ENCODE data around the gene MRPL41.
"Not testable (repeated sequence)": the region's sequence is repeated elsewhere in the genome, so short reads cannot be mapped to it uniquely, and the experiment has no call there.

The MRPL41 gene

DNA sequence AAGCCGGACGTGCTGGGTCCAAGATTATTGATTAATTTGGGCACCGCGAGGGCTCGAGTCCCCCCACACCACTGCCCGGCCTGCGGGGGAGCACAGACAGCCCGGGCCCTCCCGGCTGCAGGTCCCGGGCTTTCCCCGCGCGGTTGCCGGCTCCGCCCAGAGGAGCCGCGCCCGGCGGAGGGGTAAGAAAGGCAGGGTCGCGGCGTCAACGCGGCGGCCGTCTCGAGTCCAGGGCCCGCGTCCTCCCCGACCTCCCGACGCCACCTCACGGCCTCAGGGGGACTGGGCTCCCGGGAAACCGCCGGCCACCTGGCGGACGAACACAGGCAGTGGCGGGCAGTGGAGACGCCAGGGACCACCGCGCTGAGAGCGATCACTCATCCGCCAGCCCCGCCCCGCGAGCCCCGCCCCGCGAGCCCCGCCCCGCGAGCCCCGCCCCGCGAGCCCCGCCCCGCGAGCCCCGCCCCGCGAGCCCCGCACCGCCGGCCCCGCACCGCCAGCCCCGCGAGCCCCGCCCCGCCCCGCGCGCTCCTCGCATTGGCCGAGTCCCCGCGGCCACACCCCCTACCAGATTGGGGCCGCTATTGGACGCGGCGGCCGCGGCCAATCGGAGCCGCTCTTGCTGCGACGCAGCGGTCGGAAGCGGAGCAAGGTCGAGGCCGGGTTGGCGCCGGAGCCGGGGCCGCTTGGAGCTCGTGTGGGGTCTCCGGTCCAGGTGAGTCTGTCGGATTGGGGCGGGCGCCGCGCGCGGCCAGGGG lies at the start of gene MRPL41:
Gene MRPL41, plus strand, starts transcription at position 616 of the 758 bp plus-strand sequence. CDS start 203 bp downstream, outside the sequence.
- DNase-seq: peak; percentile 94
- peak; percentile 93 for ATAC-seq

DNA sequence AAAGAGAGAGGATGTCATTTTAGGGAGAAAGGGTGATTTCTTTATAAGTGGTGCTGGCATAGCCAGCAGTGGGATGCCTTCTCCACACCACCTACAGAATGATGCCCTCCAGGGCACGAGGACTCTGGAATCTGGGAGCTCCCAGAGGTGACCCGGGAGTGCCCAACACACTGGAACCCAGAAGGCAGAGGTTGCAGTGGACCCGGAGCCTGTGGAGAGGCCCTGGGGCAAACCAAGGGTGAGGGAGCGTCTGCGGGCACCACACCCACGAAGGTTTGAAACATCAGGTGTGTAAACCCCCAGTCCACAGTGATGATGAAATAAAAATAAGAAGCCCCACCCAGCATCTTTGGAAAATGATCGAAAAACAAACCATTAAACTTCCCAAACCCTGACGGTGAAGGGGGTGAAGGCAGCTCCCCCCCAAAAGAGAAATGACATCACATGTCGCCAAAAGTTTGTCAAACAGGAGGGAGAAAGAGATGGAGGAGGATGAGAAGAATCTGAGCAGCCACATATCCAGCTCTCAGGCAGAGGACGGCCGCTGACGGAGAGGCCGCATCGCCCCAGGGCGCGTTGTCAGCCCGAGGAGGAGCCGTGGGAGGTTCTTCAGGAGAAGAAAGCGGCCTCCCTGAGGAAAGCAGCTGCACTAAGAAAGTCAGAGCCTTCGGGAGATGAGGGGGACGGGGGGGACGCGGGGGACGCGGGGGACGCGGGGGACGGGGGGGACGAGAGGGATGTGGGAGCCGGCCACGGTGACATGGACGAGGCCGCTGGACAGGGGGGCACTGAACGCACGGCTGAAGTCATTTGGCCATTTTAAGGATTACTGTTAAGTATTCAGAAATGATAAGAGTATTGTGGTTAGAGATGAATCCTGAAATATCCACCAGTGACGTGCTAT lies 49.4 kb upstream of the MRPL41 start:
- ATAC-seq (no peak), DNase-seq (no peak)

DNA sequence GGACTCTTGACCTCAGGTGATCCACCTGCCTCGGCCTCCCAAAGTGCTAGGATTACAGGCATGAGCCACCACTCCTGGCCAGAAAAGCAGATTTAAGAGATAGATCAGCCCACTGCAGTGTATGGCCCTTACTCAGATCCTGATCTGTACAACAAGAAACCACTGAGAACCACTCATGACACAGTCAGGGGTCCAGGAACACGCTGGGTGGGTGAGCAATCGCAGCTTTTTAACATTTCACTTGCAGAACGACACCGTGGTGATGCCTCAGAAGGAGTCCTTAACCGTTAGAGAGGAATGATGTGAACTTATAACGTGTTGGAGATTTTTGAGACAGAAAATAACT lies 47.3 kb upstream of the MRPL41 start:
- ATAC-seq (no peak), DNase-seq (no peak)

DNA sequence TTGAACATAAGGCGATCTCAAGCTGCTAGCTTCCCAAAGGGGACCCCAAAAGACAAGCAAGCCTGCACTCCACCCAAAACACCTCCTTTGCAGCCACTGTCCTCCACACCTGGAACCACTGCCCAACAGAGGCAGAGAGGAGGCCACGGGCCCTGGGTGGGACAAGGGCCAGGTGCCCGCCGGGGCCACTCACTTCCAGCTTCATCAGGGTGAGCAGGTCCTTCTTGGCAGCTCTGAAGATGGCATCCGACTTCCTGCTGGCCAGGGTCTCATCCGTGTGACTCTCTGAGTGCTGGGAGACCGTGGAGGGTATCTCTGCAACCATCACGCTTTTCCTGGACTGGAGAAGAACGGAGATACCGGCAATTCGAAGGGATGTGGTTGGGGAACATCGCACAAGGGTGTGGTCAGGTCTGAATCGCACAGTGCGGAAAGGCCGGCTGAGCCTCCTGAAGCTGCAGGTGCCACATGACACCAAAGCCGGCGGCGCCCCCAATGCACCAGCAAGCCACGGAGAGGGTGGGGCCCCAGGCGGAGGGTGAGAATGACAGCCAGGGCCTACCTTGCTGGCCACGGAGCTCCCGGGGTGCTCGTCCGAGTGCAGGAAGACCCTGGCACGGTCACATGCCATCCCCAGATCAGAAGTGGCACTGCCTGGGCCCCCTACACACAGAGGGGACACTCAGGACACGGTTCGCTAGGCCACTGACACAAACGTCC lies 46.1 kb upstream of the MRPL41 start:
- DNase-seq (no peak), ATAC-seq (no peak)

DNA sequence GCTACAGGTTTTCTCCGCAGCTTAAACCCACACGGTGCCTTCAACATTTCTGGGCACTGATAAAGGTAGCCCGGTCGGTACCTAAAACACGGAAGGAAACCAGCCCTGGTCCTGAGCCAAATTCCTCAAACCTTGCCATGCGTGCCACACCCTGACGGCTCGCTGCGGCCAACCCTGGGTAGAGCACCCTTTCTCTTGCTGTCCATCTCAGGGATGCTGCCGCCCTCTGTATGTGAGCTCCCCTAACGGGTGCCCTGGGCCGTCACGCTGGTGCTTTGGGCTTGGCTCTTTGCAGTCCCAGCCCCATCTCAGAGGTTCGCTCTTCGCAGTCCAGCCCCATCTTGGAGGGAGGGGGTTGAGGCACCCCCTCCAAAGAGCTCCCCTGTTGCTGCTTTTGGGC lies 45.4 kb upstream of the MRPL41 start:
- no peak for DNase-seq

DNA sequence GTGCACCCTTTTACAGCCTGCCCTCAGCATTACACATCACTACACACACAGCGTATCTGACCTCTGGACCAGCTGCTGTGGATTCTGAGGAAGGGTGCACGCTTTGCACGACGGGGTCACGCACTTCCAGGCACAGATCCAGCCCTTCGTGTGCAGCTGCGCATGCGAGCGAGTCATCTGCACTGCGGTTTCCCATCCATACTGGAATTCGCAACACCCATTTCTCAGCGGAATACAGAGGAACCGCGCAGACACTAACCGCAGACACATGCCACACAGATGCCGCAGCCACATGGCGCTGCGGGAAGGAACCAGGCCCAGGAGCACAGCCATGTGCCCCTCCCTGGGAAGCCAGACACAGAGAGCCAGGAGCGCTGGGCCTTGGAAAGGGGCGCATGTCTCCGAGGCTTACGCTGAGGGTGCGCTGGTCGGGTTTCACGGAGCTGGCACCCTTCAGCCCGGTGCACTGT lies 44.9 kb upstream of the MRPL41 start:
- no peak for ATAC-seq
- DNase-seq: no peak

More for the DNA sequence above, 45.4 kb upstream of the MRPL41 start:
- ATAC-seq: no peak

DNA sequence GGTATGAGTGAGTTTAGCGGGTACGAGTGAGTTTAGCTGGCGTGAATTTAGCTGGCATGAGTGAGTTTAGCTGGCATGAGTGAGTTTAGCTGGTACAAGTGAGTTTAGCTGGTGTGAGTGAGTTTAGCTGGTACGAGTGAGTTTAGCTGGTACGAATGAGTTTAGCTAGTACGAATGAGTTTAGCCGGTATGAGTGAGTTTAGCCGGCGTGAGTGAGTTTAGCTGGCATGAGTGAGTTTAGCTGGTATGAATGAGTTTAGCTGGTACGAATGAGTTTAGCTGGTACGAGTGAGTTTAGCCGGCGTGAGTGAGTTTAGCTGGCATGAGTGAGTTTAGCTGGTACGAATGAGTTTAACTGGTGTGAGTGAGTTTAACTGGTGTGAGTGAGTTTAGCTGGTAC lies 42.5 kb upstream of the MRPL41 start:
- no peak for ATAC-seq
- DNase-seq: no peak

DNA sequence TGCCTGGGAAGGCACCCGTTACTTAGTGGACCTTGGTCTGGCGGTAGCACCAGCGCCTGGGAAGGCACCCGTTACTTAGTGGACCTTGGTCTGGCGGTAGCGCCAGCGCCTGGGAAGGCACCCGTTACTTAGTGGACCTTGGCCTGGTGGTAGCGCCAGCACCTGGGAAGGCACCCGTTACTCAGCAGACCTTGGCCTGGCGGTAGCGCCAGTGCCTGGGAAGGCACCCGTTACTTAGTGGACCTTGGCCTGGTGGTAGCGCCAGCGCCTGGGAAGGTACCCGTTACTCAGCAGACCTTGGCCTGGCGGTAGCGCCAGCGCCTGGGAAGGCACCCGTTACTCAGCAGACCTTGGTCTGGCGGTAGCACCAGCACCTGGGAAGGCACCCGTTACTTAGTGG lies 40.6 kb upstream of the MRPL41 start:
- not testable (repeated sequence) for ATAC-seq, DNase-seq

DNA sequence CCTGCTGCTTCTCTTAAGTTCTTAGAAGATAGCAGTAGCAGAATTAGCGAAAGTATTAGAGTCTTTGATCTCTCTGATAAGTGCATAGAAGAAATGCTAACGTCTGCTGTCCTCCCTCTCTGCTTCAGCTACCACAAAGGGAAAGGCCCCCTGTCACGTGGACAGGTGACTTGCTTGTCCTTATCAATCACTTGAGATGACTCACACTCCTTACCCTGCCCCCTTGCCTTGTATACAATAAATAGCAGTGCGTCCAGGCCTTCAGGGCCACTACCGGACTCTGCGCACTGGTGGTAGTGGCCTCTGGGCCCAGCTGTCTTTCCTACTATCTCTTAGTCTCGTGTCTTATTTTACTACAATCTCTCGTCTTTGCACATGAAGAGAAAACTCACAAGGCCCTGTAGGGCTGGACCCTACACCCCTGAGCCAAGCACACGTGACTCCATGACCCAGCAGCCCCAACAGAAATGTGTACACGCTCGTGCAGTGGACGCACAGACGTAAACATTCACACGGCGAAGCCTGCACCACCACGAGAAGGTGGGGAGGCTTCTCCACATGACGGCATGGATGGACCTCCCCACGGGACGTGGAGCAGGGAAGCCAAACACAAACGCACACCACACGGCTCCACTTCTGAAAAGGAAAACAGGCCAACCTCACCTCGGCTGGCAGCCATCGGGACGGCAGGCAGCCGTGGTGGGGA lies 39.8 kb upstream of the MRPL41 start:
- ATAC-seq: no peak

DNA sequence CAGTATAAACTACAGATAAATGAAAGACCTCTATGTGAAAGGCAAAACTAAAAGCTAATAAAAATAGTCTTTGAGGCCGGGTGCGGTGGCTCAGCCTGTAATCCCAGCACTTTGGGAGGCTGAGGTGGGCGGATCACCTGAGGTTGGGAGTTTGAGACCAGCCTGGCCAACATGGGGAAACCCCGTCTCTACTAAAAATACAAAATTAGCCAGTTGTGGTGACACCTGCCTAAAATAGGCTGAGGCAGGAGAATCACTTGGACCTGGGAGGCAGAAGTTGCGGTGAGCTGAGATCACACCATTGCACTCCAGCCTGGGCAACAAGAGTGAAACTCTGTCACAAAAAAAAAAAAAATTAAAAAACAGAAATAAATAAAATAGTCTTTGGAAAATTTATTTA lies 38.5 kb upstream of the MRPL41 start:
- DNase-seq, ATAC-seq: not testable (repeated sequence)

More for the DNA sequence above, 39.8 kb upstream of the MRPL41 start:
- no peak for DNase-seq

DNA sequence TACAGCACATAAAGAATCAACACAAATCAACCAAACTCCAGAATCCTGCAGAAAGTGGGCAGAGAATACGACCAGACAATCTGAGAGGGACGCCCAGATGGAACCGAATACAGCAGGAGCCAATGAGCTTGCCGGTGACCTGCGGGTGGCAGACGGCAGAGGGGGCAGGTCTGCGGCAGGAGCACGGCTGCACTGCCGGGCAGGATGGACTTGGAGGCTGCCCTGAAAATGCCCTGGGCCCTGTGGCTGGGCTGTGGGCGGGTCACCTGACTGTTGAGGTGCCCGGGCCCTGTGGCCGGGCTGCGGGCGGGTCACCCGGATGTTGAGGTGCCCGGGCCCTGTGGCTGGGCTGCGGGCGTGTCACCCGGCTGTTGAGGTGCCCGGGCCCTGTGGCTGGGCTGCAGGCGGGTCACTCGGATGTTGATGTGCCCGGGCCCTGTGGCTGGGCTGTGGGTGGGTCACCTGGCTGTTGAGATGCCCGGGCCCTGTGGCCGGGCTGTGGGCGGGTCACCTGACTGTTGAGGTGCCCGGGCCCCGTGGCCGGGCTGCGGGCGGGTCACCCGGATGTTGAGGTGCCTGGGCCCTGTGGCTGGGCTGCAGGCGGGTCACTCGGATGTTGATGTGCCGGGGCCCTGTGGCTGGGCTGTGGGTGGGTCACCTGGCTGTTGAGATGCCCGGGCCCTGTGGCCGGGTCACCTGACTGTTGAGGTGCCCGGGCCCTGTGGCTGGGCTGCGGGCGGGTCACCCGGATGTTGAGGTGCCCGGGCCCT lies 37.7 kb upstream of the MRPL41 start:
- not testable (repeated sequence) for ATAC-seq

DNA sequence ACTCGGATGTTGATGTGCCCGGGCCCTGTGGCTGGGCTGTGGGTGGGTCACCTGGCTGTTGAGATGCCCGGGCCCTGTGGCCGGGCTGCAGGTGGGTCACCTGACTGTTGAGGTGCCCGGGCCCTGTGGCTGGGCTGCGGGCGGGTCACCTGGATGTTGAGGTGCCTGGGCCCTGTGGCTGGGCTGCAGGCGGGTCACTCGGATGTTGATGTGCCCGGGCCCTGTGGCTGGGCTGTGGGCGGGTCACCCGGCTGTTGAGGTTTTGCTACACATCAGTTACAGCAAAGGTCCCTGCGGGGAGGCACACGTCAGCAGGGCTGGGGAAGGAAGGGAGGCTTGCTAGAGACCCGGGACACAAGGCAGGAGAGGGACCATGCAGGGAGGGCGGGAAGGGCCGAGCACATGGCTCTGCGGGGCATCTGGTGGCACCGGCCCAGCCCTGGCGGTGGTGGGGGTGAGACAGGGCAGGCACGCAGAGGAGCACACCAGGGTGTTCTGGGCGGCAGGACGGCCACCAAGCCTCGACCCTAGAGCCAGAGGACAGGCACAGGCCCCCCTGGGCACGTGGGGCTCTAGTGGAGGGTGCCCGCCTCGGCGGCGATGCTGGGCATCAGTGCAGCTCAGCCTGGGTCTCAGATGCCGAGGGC lies 36.9 kb upstream of the MRPL41 start:
- DNase-seq (no peak), ATAC-seq (no peak)

More for the DNA sequence above, 37.7 kb upstream of the MRPL41 start:
- DNase-seq: not testable (repeated sequence)

DNA sequence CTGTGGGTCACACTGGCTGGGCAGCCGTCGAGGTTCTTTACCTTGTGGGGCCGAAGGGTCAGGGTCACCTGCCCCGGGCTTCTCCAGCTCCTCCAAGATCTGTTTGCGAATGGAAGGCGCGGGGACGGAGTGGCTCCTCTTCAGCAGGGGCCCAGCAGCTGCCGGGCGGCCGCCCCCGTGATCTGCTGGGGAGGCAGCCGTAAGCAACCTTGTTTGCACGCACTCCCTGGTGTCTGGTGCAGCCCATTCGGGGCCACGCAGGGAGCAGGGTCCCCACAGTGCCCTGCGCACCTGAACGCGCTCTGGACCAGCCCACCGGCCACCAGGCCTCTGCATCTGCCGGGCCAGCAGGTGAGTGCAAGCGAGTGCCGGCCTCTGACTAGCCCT lies 36.3 kb upstream of the MRPL41 start:
- ATAC-seq: no peak
- no peak for DNase-seq

DNA sequence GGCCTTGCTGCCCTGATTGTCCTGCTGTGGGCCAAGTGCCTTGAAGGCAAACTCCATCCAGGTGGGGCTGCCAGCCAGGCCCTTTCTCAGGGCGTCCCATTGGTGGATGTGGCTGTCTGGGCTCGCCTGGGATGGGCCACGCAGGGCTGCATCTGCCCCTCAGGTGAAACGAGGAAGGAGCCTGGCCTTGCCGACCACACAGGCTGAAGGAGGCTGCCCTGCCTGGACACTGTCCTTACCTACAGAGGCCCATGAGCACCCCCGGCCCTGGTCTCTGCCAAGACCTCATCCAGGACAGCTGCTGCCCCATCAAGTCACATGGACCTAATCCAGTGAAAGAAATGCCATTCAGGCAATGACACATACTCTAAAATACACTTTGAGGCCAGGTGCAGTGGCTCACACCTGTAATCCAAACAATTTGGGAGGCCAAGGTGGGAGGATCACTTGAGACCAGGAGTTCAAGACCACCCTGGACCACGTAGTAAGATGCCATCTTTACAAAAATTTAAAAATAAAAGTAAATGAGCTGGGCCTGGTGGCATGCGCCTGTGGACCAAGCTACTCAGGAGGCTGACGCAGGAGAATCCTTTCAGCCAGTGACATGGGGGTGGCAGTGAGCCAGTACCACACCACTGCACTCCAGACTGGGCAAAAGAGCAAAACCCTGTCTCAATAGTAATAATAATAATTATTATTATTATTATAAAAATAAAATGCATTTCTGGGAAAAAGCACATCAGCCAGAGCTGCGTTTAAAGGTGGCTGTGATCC lies 35.3 kb upstream of the MRPL41 start:
- DNase-seq (no peak), ATAC-seq (no peak)

DNA sequence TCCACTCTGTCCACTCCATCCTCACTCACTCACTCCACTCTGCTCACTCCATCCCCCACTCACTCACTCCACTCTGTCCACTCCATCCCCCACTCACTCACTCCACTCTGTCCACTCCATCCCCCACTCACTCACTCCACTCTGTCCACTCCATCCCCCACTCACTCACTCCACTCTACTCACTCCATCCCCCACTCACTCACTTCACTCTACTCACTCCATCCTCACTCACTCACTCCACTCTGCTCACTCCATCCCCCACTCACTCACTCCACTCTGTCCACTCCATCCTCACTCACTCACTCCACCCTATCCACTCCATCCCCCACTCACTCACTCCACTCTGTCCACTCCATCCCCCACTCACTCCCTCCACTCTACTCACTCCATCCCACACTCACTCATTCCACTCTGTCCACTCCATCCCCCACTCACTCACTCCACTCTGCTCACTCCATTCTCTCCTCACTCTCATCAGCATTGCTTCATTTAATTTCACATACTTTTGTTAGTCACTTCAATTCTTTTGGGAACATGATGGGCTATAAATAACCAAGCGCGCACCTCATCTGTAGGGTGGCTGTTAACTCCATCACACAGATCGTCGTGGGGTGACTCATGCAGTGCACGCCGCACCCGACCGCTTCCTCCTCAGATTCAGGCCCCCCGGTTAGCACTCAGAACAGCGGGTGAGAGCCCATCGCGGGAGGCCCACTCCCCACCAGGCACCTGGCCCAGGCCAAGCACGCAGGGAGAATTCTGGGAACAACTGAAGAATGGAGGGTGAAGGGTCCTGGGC lies 32.8 kb upstream of the MRPL41 start:
- not testable (repeated sequence) for ATAC-seq, DNase-seq

DNA sequence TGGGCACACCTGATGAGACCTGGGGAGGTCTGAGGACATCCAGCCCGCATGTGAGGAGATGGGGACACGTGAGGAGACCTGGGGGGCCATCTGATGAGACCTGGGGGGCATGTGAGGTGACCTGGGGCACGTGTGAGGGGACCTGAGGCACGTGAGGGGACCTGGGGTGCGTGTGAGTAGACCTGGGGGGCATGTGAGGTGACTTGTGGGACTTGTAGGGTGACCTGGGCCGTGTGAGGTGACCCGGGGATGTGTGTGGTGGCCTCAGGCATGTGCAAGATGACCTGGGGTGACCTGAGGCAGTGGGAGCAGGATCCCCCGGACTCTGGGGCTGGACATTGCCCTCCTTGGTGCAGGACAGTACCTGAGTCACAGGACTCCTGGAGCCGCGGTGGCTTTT lies 32.1 kb upstream of the MRPL41 start:
- DNase-seq (no peak), ATAC-seq (no peak)

DNA sequence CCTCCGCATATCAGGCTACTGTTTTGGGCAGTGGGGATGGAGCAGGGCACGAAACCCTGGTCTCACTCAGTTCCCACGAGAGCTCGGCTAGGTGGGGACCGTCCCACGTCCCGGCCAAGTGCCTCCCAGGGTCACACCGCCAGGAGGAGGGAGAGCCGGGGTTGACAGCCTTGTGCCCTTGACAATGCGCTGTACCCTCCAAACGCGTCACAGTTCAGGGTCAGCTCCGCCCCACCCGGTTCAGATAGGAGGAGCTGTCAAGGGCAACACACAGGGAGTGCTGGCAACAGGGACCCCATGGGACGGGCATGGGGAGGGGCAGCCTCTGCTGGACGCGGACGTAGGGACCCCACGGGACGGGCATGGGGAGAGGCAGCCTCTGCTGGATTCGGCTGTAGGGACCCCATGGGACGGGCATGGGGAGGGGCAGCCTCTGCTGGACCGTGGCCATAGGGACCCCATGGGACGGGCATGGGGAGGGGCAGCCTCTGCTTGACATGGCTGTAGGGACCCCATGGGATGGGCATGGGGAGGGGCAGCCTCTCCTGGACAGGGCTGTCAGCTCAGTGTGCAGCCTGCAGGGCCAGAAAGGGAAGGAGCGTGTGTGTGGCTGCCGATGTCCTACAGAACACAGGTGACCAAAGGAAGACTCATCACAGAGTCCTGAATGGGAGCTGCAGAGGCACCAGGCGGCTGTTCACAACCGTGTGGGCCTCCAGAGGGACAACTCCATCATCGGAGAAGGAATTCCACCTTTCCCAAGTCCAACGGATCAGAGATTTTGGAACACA lies 30.9 kb upstream of the MRPL41 start:
- DNase-seq (no peak), ATAC-seq (no peak)

DNA sequence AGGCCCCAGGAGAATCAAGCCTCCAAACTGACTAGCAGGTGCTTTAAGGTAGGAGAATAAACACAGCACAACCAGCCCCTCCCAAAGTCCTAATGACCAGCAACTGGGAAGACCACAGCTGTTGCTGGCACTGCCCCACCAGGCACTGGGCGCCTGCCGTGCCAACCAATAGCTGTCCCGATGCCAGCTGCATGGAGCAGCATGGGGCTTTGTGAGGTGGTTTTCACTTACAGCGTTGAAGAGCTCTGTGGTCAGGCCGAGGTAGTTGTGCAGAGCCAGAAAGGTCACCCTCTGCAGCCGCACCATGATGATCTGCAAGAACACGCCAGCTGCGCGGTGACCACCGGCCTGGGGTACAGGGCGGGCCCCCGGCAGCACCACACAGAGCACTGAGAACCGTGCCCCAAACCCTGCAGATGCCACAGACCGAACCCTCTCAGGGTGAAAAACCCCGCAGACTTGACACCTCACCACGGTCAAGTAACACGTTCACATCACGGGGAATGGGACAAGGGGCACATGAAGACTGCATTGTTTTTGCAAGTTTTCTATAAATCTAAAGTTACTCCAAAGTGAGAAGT lies 30.2 kb upstream of the MRPL41 start:
- no peak for DNase-seq
- no peak for ATAC-seq
